T-helper 1 cell (primary cell): ENCODE data around the gene KRTAP5-4.

Experiments used
- DNase-seq, 5 donors: peaks; one replicate each; pipeline ENCODE4 v3.0.0-alpha.2; 2012 to 2020

KRTAP5-4 gene

GRCh38 chr11:1571760-1572196, 50.2 kb downstream of the KRTAP5-4 start:
- DNase-seq: no peak
